HCT116 (cell line): ENCODE results near the gene ATP2A3. TPM values are rescaled to one million over a fixed set of nuclear protein-coding genes. Genes with fewer than 3 reads are reported as not detected.
A peak's percentile ranks its signal among the peaks of the same experiment; 100 is the strongest.

Source experiments
- ATAC-seq: fragments of 200-7000 bp; cut with Tn5 transposase; 2 replicates; pipeline ENCODE4 v1.9.1; 2020; ENCODE audit warnings: mild to moderate bottlenecking, moderate library complexity
- BruUV-seq: library from RNA; stranded (reverse); fragments of 400-500 nt; replicated peaks from 2 replicates; lab custom pipeline; 2021; lab: Mats Ljungman, UMichigan
- CTCF ChIA-PET: fragments of 300-600 bp; sonication (Branson Sonifier 250); formaldehyde crosslinking; loops from one replicate; lab custom pipeline; 2021; ENCODE audit warnings: antibody characterized with exemption; lab: Charles Lee
- POLR2A ChIA-PET: fragments of 300-600, 350-600 bp; sonication (Branson Sonifier 250); formaldehyde crosslinking; loops from one replicate; lab custom pipeline; 2021; ENCODE audit warnings: antibody characterized with exemption; lab: Charles Lee
- RAD21 ChIA-PET, 2 experiments: fragments of 300-600 bp; sonication (Branson Sonifier 250); formaldehyde crosslinking; loops; one replicate each; lab custom pipeline; 2023; ENCODE audit warnings: low total read pairs in 2 of 2; ENCODE audit not compliant: uncharacterized antibody in 2 of 2, unreplicated experiment in 2 of 2, low non-redundant PET in 1 of 2; lab: Charles Lee
- DNase-seq: peaks from one replicate; pipeline ENCODE4 v3.0.0-alpha.2; 2010; ENCODE audit warnings: low read depth, low spot score
- H2AFZ ChIP-seq: fragments of 200-600 bp; shearing (Covaris generic), sonication (generic); 2 replicates; pipeline ENCODE4 v1.6.1; 2017; ENCODE audit warnings: low read depth, mixed run types, mixed read lengths, antibody characterized with exemption, low read length; ENCODE audit not compliant: poor library complexity, severe bottlenecking
- H3K27ac ChIP-seq: 2 replicates; pipeline ENCODE4 v1.5.1; 2012; ENCODE audit warnings: low read depth, low read length
- H3K27me3 ChIP-seq: fragments of 200-600 bp; sonication (generic); 2 replicates; pipeline ENCODE4 v1.6.1; 2016; ENCODE audit warnings: mixed run types, low read length, mixed read lengths; ENCODE audit not compliant: insufficient read depth
- H3K36me3 ChIP-seq, 2 experiments: fragments of 200-500 bp in 1 of 2; fragments of 200-600 bp in 1 of 2; sonication (Bioruptor generic) in 1 of 2; sonication (generic) in 1 of 2; 2 replicates each; pipeline versions ENCODE4 v1.5.1 to v1.6.1; 2014 to 2016; ENCODE audit warnings: low read length in 2 of 2, inconsistent platforms in 1 of 2, mixed read lengths in 1 of 2, mixed run types in 1 of 2; ENCODE audit not compliant: insufficient read depth in 2 of 2, control insufficient read depth in 1 of 2
- H3K4me1 ChIP-seq, 2 experiments: fragments of 200-600 bp in 1 of 2; sonication (generic) in 1 of 2; 2 replicates each; pipeline versions ENCODE4 v1.5.1 to v1.6.1; 2012 to 2017; ENCODE audit warnings: low read length in 2 of 2, inconsistent platforms in 1 of 2, mild to moderate bottlenecking in 1 of 2, mixed read lengths in 1 of 2, mixed run types in 1 of 2, moderate library complexity in 1 of 2; ENCODE audit not compliant: insufficient read depth in 2 of 2, control insufficient read depth in 1 of 2
- H3K4me2 ChIP-seq: fragments of 200-600 bp; sonication (generic); 2 replicates; pipeline ENCODE4 v1.6.1; 2017; ENCODE audit warnings: mixed run types, low read length, mixed read lengths
- H3K4me3 ChIP-seq, 2 experiments: fragments of 200-600 bp in 1 of 2; sonication (generic) in 1 of 2; replicated peaks in 1 of 2; 2 replicates each; pipeline ENCODE4 v1.5.1; 2011 to 2016; ENCODE audit warnings: low read length in 2 of 2, control low read depth in 1 of 2, low read depth in 1 of 2, mild to moderate bottlenecking in 1 of 2, mixed read lengths in 1 of 2, mixed run types in 1 of 2
- H3K79me2 ChIP-seq: fragments of 200-600 bp; sonication (generic); 2 replicates; pipeline ENCODE4 v1.6.1; 2017; ENCODE audit warnings: mild to moderate bottlenecking, mixed run types, low read length, moderate library complexity, mixed read lengths; ENCODE audit not compliant: insufficient read depth
- H3K9ac ChIP-seq: fragments of 200-600 bp; sonication (generic); 2 replicates; pipeline ENCODE4 v1.6.1; 2016; ENCODE audit warnings: low read length, mixed read lengths
- H3K9me2 ChIP-seq: fragments of 200-600 bp; sonication (generic), shearing (Covaris generic); 2 replicates; pipeline ENCODE4 v1.6.1; 2017; ENCODE audit warnings: mixed run types, mild to moderate bottlenecking, moderate library complexity; ENCODE audit not compliant: insufficient read depth
- H3K9me3 ChIP-seq, 2 experiments: fragments of 200-500 bp in 1 of 2; fragments of 200-600 bp in 1 of 2; sonication (Bioruptor generic) in 1 of 2; sonication (generic) in 1 of 2; 2 replicates each; pipeline ENCODE4 v1.6.1; 2014 to 2017; ENCODE audit warnings: low read length in 2 of 2, mixed read lengths in 2 of 2, inconsistent platforms in 1 of 2, low read depth in 1 of 2, mild to moderate bottlenecking in 1 of 2, mixed run types in 1 of 2, moderate library complexity in 1 of 2; ENCODE audit not compliant: control insufficient read depth in 1 of 2, insufficient read depth in 1 of 2
- H4K20me1 ChIP-seq: fragments of 200-600 bp; sonication (generic), shearing (Covaris generic); 2 replicates; pipeline ENCODE4 v1.6.1; 2017; ENCODE audit warnings: mixed run types, mild to moderate bottlenecking, moderate library complexity; ENCODE audit not compliant: insufficient read depth
- ELF1 ChIP-seq: IDR thresholded peaks from 2 replicates; pipeline ENCODE4 v1.6.1; 2012; ENCODE audit warnings: low read depth, borderline replicate concordance
- EZH2phosphoT487 ChIP-seq: fragments of 200-600 bp; IDR thresholded peaks from 2 replicates; pipeline ENCODE4 v1.6.1; 2018; ENCODE audit warnings: antibody characterized with exemption, borderline replicate concordance
- MAX ChIP-seq: IDR thresholded peaks from 2 replicates; pipeline ENCODE4 v1.6.1; 2012
- POLR2A ChIP-seq: IDR thresholded peaks from 2 replicates; pipeline ENCODE4 v1.7.0; 2011; ENCODE audit warnings: borderline replicate concordance; ENCODE audit not compliant: insufficient read depth, insufficient read length; ENCODE audit errors: extremely low read depth
- POLR2AphosphoS5 ChIP-seq: IDR thresholded peaks from 2 replicates; pipeline ENCODE4 v1.6.1; 2011; ENCODE audit warnings: mild to moderate bottlenecking, low read depth, low read length, moderate library complexity
- REST ChIP-seq: IDR thresholded peaks from 2 replicates; pipeline ENCODE4 v1.6.1; 2012; ENCODE audit warnings: low read depth
- SP1 ChIP-seq: IDR thresholded peaks from 2 replicates; pipeline ENCODE4 v1.6.1; 2012; ENCODE audit warnings: low read depth
- SRF ChIP-seq: IDR thresholded peaks from 2 replicates; pipeline ENCODE4 v1.6.1; 2012; ENCODE audit warnings: low read depth
- TCF7L2 ChIP-seq: IDR thresholded peaks from 2 replicates; pipeline ENCODE4 v1.7.0; 2011; ENCODE audit warnings: borderline replicate concordance, inconsistent platforms; ENCODE audit not compliant: insufficient read depth, insufficient read length; ENCODE audit errors: extremely low read depth
- intact Hi-C: fragments of 100-400 bp; cut with micrococcal nuclease; formaldehyde crosslinking; loops from 2 replicates; pipeline ENCODE4 v1.10.0; 2022
- total RNA-seq: library from RNA; stranded (reverse); gene quantifications from one replicate; pipeline ENCODE4 v1.2.1, GENCODE V29; 2021; ENCODE audit not compliant: unreplicated experiment
- TF ChIP-seq, protein P1 (sequence below): IDR thresholded peaks from 2 replicates; pipeline ENCODE4 v1.6.1; 2012
- TF ChIP-seq, protein P2 (sequence below): IDR thresholded peaks from 2 replicates; pipeline ENCODE4 v1.6.1; 2011; ENCODE audit warnings: mild to moderate bottlenecking, low read length, moderate library complexity; ENCODE audit not compliant: insufficient replicate concordance; ENCODE audit errors: extremely low read depth

The ATP2A3 gene
- total RNA-seq, 1 experiment from 2014 or later, result 23.1 TPM

- Histone ChIP-seq H3K4me3 (no peak overlapping the region), H3K9me3 (no peaks in the 10 kb centered on the region), H3K36me3 (no peaks in the 10 kb centered on the region), H3K9ac (no peak overlapping the region), H3K4me2 (no peak overlapping the region), H4K20me1 (no peaks in the 10 kb centered on the region), H3K4me1 (peaks cover 0 to 5% of the 10 kb centered on the region in 2 experiments; a peak in 2 of 4 replicates), H2AFZ (no peak overlapping the region), H3K79me2 (no peaks in the 10 kb centered on the region), H3K27ac (no peak overlapping the region), H3K27me3 (no peaks in the 10 kb centered on the region), H3K9me2 (no peaks in the 10 kb centered on the region)
- ChIA-PET CTCF (no interaction called here), RAD21 (no interaction called here), POLR2A (no interaction called here)
- intact Hi-C loops, result no loop called here
- ATAC-seq (no peak), DNase-seq (no peak)
- BruUV-seq, result no TSS peak
- TF ChIP-seq SRF (no peak), POLR2A (no peak), TCF7L2 (peak; percentile 91)
Observed at GRCh38 chr17:3988297-3989040, 24.2 kb upstream of the ATP2A3 start.

- Histone ChIP-seq H3K27me3 (no peaks in the 10 kb centered on the region), H3K9me3 (no peaks in the 10 kb centered on the region), H3K4me1 (peaks cover 0 to 5% of the 10 kb centered on the region in 2 experiments; a peak in 2 of 4 replicates), H2AFZ (no peak overlapping the region), H3K9me2 (no peaks in the 10 kb centered on the region), H3K9ac (no peak overlapping the region), H3K27ac (no peak overlapping the region), H3K4me3 (no peak overlapping the region), H3K79me2 (no peaks in the 10 kb centered on the region), H4K20me1 (no peaks in the 10 kb centered on the region), H3K4me2 (no peak overlapping the region; the same call in 1 of the 2 replicates), H3K36me3 (no peaks in the 10 kb centered on the region)
- ChIA-PET POLR2A (no interaction called here), CTCF (no interaction called here), RAD21 (no interaction called here)
- DNase-seq (no peak), ATAC-seq (no peak)
- TF ChIP-seq REST, result no peak
- TF ChIP-seq POLR2AphosphoS5, result no peak
- TF ChIP-seq SP1, result no peak
- TF ChIP-seq, protein P1, sequence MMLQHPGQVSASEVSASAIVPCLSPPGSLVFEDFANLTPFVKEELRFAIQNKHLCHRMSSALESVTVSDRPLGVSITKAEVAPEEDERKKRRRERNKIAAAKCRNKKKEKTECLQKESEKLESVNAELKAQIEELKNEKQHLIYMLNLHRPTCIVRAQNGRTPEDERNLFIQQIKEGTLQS, result no peak
- no peak for TF ChIP-seq SRF
- TF ChIP-seq MAX, result no peak
- TF ChIP-seq ELF1, result no peak
- TF ChIP-seq, protein P2, sequence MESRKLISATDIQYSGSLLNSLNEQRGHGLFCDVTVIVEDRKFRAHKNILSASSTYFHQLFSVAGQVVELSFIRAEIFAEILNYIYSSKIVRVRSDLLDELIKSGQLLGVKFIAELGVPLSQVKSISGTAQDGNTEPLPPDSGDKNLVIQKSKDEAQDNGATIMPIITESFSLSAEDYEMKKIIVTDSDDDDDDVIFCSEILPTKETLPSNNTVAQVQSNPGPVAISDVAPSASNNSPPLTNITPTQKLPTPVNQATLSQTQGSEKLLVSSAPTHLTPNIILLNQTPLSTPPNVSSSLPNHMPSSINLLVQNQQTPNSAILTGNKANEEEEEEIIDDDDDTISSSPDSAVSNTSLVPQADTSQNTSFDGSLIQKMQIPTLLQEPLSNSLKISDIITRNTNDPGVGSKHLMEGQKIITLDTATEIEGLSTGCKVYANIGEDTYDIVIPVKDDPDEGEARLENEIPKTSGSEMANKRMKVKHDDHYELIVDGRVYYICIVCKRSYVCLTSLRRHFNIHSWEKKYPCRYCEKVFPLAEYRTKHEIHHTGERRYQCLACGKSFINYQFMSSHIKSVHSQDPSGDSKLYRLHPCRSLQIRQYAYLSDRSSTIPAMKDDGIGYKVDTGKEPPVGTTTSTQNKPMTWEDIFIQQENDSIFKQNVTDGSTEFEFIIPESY, result no peak
- TF ChIP-seq EZH2phosphoT487, result no peak
- intact Hi-C loops, result no loop called here
- BruUV-seq, result no TSS peak
Observed at GRCh38 chr17:3986939-3987335, 22.7 kb upstream of the ATP2A3 start.
